ENCODE results near the gene TRIM47. TPM values are rescaled to one million over a fixed set of nuclear protein-coding genes. Genes with fewer than 3 reads are reported as not detected.

The TRIM47 gene
- total RNA-seq, 1 experiment from 2014 or later, result 86.7 TPM

DNA sequence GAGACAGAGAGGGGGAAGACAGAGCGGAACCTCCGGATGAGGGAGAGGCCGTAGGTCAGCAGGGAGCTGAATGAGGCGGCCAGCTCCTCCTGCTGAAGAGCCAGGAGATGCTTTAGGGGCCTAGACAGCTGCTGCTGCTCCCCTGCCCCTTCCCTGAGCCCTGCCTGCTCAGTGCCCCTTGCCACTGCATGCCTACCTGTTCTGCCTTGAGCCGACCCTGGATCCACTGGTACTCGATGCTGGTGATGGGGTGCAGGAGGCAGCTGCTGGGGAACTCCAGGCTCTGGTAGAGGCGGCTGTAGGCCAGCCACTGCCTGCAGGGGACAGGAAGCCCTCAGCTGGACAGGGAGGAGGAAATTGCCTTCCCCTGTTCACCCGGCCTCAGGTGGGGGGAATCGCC lies 41.8 kb downstream of the TRIM47 start (continued):
- TF ChIP-seq, protein P1, sequence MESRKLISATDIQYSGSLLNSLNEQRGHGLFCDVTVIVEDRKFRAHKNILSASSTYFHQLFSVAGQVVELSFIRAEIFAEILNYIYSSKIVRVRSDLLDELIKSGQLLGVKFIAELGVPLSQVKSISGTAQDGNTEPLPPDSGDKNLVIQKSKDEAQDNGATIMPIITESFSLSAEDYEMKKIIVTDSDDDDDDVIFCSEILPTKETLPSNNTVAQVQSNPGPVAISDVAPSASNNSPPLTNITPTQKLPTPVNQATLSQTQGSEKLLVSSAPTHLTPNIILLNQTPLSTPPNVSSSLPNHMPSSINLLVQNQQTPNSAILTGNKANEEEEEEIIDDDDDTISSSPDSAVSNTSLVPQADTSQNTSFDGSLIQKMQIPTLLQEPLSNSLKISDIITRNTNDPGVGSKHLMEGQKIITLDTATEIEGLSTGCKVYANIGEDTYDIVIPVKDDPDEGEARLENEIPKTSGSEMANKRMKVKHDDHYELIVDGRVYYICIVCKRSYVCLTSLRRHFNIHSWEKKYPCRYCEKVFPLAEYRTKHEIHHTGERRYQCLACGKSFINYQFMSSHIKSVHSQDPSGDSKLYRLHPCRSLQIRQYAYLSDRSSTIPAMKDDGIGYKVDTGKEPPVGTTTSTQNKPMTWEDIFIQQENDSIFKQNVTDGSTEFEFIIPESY (IDR thresholded peaks at IDR 0.05; ENCODE audit: extremely low read depth, insufficient replicate concordance, low read length), result no peak
- TF ChIP-seq EZH2 (IDR thresholded peaks at IDR 0.05), result no peak
- TF ChIP-seq SRF (IDR thresholded peaks at IDR 0.05; ENCODE audit: low read depth), result no peak
- no peak for TF ChIP-seq CEBPB (IDR thresholded peaks at IDR 0.05; ENCODE audit: low read depth)
- no peak for TF ChIP-seq EGR1 (IDR thresholded peaks at IDR 0.05; ENCODE audit: low read depth)
- TF ChIP-seq, protein P2, sequence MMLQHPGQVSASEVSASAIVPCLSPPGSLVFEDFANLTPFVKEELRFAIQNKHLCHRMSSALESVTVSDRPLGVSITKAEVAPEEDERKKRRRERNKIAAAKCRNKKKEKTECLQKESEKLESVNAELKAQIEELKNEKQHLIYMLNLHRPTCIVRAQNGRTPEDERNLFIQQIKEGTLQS (IDR thresholded peaks at IDR 0.05), result no peak
- no peak for TF ChIP-seq POLR2A (IDR thresholded peaks at IDR 0.05; ENCODE audit: borderline replicate concordance, extremely low read depth, insufficient read depth, insufficient read length)
- no peak for TF ChIP-seq YY1 (IDR thresholded peaks at IDR 0.05; ENCODE audit: extremely low read depth, insufficient replicate concordance, low read depth, low read length)
- no peak for TF ChIP-seq ELF1 (IDR thresholded peaks at IDR 0.05; ENCODE audit: borderline replicate concordance, low read depth)
- TF ChIP-seq ZNF274 (IDR thresholded peaks at IDR 0.05; ENCODE audit: low read depth, low read length), result no peak
- TF ChIP-seq SIN3A (IDR thresholded peaks at IDR 0.05; ENCODE audit: low read depth), result no peak
- no peak for TF ChIP-seq JUND (IDR thresholded peaks at IDR 0.05)
- TF ChIP-seq CBX3 (IDR thresholded peaks at IDR 0.05; ENCODE audit: low read depth), result no peak
- TF ChIP-seq RAD21 (IDR thresholded peaks at IDR 0.05; ENCODE audit: low read depth), result no peak

DNA sequence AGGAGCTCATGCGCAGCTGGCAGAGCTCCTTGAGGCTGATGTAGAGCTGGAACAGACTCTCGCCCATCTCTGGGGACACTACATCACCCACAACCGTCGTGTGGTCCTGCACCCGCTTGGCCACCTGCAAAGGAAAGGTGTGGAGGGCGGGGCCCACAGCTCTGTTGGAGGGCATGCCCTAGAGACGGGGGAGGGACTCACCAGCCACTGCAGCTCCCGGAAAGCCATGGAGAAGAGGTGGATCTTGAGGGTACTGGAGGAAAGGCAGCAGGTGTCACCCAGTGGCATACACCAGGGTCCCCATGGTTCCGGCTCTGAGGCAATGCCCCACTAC lies 42.8 kb downstream of the TRIM47 start:
- H4K20me1 ChIP-seq (ENCODE audit: insufficient read depth), result no peaks in the 10 kb centered on the region
- H2AFZ ChIP-seq (ENCODE audit: low read depth, low read length, poor library complexity, severe bottlenecking), result no peak overlapping the region
- no peaks in the 10 kb centered on the region for H3K9me3 ChIP-seq (ENCODE audit: control insufficient read depth in 1 of 2, insufficient read depth in 1 of 2, low read depth in 1 of 2, low read length in 2 of 2)
- CTCF ChIA-PET, result interaction anchor here (1.3 to 2.9 kb wide), 2 partner anchors 8 to 10 kb away, joined by 5 to 9 read pairs; no protein-coding TSS in a partner anchor
- H3K36me3 ChIP-seq (ENCODE audit: control insufficient read depth in 1 of 2, insufficient read depth in 2 of 2, low read length in 2 of 2), result no peaks in the 10 kb centered on the region
- H3K4me3 ChIP-seq (replicated peaks in 1 of 2; ENCODE audit: low read depth in 1 of 2, low read length in 2 of 2), result no peak overlapping the region
- no peak overlapping the region for H3K27ac ChIP-seq (ENCODE audit: low read depth, low read length)
- no TSS peak for BruUV-seq (replicated peaks)
- TF ChIP-seq SIN3A (IDR thresholded peaks at IDR 0.05; ENCODE audit: low read depth), result no peak
- no peak for TF ChIP-seq SP1 (IDR thresholded peaks at IDR 0.05; ENCODE audit: low read depth)
- TF ChIP-seq POLR2A (IDR thresholded peaks at IDR 0.05; ENCODE audit: borderline replicate concordance, extremely low read depth, insufficient read depth, insufficient read length), result no peak
- no peak for TF ChIP-seq CBX3 (IDR thresholded peaks at IDR 0.05; ENCODE audit: low read depth)
- no peak for TF ChIP-seq EZH2 (IDR thresholded peaks at IDR 0.05)
- POLR2A ChIA-PET, result no interaction called here
- H3K27me3 ChIP-seq (ENCODE audit: insufficient read depth, low read length), result no peaks in the 10 kb centered on the region
- H3K79me2 ChIP-seq (ENCODE audit: insufficient read depth, low read length), result no peaks in the 10 kb centered on the region
- intact Hi-C loops (cut with micrococcal nuclease), result no loop called here
- DNase-seq (ENCODE audit: low read depth, low spot score) (no peak), ATAC-seq (0 out of 2 replicates have a peak, but pooled peaks have one; percentile 6)
- H3K9ac ChIP-seq (ENCODE audit: low read length), result no peak overlapping the region
- no peak overlapping the region for H3K4me2 ChIP-seq (ENCODE audit: low read length)
- H3K4me1 ChIP-seq (ENCODE audit: control insufficient read depth in 1 of 2, insufficient read depth in 2 of 2, low read length in 2 of 2), result peaks cover 3 to 12% of the 10 kb centered on the region in 2 experiments; a peak in 2 of 4 replicates
- RAD21 ChIA-PET (ENCODE audit: low non-redundant PET in 1 of 2, low total read pairs in 2 of 2, uncharacterized antibody in 2 of 2, unreplicated experiment in 2 of 2), result no interaction called here
- H3K9me2 ChIP-seq (ENCODE audit: insufficient read depth), result no peaks in the 10 kb centered on the region

All from HCT116 (cell line).